Measurements from ENCODE around the gene ARSB.

DNA sequence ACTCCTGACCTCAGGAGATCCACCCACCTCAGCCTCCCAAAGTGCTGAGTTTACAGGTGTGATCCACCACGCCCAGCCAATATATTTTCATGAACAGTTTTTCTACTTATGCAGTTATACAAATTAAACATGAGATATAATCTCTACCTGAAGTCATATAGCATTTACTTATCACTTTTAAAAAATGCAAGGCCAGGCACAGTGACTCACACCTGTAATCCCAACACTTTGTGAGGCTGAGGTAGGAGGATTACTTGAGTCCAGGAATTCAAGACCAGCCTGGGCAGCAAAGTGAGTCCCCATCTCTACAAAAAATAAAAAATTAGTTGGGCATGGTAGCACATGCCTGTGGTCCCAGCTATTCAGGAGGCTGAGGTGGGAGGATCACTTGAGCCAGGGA is 171.8 kb downstream of the ARSB start:
- TF ChIP-seq POLR2AphosphoS5 (IDR thresholded peaks at IDR 0.05; ENCODE audit: low read depth, low read length) (no peak), SIN3A (IDR thresholded peaks at IDR 0.05; ENCODE audit: borderline replicate concordance, insufficient read depth, low read length) (no peak)

All from PFSK-1 (cell line).